Measurements from ENCODE around the gene CALML3.
"Not testable (repeated sequence)": the region's sequence is repeated elsewhere in the genome, so short reads cannot be mapped to it uniquely, and the experiment has no call there.

Gene CALML3

GRCh38 chr10:5559022-5559421, 34.3 kb downstream of the CALML3 start:
- not testable (repeated sequence) for DNase-seq

DNA sequence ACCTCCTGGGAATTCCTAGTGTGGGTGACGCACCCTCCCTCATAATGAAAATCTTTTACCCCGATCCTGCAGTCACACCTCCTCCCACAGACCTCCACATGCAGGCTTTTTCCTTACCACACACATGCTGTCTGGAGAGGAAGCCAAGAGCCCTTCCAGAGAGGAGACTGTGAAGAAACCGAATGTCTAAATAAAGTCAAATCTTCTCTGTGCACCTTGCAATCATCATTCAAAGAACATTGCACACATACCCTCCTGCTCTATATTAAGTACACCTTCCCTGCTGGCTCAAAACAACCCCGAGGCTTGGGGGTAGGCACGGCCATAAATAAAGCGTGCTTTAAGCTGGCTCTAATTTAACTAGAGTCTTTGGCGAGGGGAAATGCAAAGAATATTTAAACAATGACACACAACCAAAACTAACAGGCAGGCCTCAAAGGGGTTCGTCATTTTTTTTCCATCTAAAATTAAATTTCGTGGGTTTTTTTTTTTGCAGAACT, 34.9 kb downstream of the CALML3 start:
- DNase-seq, result no peak

- no peak for DNase-seq
Measured at GRCh38 chr10:5560142-5560816, 35.5 kb downstream of the CALML3 start.

DNA sequence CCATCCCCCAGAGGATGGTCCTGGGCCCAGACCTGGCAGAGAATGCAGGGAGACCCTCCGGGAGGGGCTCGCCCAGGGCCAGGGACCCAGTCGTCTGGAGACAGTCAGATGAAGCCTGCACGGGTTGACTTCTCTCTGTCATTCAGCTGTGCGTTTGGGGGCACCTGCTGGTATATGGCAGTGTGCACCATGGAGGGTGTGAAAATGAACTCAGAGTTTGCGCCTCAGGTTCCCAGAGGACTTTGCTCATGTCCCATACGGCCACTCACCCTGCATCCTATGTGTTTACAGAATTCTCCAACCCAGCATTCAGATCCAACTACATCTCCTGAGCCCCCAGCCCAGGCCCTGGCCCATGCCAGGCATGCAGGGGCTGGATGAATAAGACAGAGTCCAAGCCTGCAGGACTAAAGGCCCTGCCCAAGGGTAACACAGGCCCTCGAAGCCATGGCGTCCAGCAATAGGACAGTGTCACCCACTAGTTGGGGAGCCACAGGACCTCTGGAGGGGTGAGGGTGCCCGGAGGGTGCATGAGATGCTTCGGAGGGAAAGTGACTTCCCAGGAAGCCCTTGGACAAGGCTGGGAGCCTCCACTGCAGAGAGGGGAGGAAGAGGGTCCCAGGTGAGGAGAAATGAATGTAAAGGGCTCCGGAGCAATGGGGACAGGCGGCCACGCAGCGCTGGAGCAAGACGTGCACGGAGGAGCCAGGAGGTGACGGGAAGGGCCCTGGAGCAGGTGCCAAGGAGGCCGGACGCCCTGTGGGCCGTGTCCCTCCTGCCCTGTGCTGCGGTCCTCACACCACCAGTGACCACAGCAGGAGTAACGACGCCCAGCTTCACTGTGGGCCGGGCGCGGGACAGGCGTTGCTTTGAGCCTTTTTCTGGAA, 36.3 kb downstream of the CALML3 start:
- DNase-seq, result no peak

DNA sequence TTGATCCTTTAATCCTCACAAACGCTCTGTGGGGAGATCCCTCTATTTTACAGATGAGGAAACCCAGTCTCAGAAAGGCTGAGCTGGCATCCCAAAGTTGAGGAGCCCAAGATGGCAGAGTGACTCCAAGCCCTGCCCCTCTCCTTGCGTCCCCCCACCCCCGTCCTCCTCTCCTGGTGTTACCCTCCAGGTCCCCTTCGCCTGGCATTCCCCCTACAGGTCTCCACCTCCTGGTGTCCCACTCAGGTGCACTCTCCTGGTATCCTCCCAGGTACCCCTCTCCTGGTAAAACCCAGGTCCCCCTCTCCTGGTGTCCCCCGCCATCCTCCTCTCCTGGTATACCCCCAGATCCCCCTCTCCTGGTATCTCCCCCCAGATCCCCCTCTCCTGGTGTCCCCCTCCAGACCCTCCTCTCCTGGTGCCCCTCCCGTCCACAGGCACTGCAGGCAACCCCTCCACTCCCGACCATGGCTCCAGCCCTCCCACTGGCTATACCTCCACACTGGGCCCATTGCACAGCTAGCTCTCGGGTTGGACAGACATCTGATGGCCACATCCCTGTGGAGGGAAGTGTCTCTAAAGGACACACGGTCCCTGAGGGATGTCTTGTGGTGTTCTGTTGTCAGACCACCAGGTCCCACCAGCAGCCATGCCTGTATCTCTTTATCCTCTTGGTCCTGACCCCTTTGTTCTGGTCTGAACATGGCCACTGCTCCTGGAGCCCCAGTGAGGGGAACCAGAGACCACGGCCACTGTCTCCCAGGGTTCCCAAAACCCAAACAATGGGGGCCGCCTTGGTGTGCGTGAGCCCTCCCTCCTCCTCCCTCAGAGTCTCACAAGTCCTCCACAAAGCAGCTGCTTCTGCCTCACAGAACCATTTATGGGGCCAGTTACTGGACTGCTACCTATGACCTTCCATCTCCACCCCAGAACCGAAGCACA, 37.2 kb downstream of the CALML3 start:
- DNase-seq, result no peak

GRCh38 chr10:5563321-5563961, 38.7 kb downstream of the CALML3 start:
- DNase-seq, result no peak

DNA sequence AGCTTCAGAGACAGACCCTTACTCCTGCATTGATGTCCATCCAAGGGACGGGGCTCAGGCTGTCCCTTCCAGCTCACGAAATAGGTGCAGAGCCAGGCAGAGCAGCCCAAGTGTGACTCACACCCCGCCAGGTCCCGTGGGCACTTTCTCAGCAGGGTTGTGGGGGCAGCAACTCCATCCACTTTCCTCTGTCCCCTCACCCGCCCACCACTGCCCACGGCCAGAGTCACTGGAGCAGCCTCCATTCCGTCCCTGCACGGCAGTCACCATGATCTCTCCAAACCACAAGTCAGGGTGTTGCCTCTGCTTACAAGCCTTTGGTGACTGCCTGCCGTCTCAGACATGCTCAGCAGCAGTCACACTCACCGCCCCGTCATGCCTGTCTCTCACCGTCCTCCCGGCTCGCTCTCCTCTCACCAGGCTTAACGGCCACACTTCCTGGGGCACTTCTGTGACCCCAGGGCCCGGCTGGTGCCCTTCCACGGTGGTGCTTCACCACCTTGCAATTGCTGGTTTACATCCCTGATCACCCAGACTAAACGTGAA, 39.3 kb downstream of the CALML3 start:
- no peak for DNase-seq

DNA sequence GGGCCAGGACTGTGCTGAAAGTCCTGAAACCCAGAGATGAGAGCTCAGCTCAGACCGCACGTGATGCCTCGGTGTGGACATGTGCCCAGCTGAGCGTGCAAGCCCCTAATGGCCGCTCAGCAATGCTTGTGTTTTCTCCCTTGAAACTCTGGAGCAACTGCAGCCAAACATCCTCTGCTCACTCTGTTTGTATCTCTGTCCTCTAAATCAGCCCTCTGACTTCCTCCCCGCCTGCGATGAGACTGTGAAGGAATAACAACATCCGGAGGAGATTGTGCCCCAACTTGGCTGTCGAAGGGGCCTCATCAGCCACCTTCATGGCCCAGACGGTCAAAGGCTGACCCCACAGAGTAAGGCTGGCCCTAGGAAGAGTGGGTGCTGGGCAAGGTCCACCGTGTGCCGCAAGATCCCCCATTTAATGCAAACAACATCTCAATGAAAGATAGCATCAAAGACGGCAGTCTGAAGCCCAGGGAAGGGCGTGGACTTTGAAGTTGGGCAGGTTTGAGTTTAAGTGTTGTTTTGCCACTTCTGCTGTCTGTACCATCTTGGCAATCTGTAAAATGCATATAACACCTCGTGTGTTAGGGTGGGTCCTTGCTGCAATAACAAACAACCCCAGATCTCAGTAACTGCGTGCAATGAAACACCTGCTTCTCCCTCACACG, 39.9 kb downstream of the CALML3 start:
- DNase-seq, result no peak

- DNase-seq, result no peak
Measured at GRCh38 chr10:5565205-5565545, 40.4 kb downstream of the CALML3 start.

GRCh38 chr10:5565671-5566581, 41.2 kb downstream of the CALML3 start:
- no peak for DNase-seq

DNA sequence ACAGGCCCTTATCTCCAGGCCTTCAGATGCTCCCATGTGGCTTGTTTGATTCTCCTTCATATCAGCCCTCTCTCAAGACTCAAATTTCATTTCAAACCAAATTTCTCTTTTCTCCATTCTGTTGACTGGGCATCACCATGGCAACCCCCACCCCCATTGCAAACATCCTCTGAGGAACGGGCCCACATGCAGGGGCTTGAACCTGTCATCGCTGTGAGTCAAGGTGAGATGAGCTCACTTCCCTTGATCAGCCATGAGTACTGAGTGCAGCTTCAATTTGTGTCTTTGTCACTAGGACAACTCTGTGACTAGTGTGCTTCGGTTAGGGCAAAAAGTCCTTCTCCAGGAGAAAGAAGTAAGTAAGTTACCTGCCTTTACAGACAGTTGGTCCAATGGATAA, 41.9 kb downstream of the CALML3 start:
- peak; percentile 68 for DNase-seq

- no peak for DNase-seq
Measured at GRCh38 chr10:5567477-5567876, 42.7 kb downstream of the CALML3 start.

DNA sequence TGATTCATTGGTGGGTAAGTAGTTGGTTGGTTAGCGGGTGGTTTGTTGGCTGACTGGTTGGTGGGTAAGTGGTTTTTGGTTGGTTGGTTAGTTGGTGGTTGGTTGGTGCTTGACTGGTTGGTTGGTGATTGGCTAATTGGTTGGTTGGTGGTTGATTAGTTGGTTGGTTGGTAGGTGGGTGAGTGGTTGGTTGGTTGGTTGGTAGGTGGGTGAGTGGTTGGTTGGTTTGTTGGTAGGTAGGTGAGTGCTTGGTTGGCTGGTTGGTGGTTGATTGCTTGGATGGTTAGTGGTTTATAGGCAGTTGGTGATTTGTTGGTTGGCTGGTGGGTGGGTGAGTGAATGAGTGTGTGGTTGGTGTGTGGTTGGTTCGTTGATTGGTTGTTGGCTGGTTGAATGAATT, 44.2 kb downstream of the CALML3 start:
- no peak for DNase-seq

GRCh38 chr10:5569568-5569967, 44.8 kb downstream of the CALML3 start:
- no peak for DNase-seq

DNA sequence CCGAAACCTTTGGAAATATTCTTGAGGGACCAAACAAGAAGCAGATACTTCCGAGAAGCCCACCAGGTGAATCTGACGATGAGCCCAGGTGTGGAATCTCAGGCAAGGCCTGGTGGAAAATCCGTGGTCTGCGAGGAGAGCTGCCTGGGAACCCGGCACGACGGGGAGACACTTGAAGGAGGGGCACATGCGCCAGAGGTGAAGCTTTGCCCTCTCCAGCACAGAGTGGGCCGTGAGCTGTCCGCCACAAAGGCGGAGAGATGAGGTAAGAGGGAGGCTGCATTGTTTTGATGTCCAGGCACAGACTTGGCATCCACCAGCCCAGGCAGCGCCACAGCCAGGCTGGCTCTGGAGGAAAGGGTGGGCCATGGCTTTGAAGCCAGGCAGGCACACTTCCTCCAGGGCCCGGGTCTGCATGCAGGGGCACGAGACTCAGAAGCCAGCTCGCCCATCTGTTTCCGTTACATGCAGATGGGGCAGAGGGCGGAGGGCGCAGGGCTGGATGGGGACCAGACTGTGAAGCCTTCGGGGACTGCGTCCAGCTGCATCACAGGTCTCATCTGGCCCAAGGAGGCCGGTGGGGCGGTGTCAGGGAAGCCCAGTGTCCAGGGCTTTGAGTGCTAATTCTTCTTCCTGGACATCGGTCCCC, 45.4 kb downstream of the CALML3 start:
- DNase-seq, result no peak

DNA sequence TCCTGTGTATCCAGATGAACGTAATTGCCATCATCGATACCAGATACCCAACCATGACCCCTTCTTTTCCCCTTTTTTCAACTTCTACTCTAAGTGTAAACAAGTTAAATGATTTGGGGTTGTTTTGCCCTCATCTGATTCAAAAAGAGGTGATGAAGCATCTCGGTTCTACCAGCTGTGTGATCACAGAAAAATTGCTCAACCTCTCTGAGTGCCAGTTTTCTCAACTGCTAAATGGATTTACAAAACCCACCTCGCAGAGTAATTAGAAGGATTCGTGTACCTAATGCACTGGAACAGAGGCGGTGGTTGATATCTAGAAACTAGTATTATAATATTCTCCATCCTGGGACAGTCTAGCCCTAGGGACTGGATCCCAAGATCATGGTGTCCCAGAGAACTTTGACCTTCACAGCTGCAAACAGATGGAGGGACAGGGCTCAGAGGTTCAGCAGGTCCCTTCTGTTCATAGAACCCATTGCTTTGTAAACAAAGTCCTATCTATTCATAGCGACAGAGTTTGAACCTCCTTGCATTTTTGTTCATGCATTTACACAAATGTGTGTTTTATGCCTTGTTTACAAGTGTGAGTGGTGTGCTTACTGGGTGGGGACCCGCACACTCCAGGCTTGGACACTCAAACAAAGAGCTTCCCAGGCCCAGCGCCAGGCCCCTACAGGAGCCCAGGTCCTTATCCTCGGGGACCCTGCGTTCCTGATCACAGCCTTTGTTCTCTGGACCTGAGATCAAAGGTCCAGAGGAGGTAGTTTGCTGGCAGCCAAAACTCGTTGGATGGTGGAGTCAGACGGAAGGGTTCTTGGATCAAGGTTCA, 46.4 kb downstream of the CALML3 start:
- peak; percentile 37 for DNase-seq

DNA sequence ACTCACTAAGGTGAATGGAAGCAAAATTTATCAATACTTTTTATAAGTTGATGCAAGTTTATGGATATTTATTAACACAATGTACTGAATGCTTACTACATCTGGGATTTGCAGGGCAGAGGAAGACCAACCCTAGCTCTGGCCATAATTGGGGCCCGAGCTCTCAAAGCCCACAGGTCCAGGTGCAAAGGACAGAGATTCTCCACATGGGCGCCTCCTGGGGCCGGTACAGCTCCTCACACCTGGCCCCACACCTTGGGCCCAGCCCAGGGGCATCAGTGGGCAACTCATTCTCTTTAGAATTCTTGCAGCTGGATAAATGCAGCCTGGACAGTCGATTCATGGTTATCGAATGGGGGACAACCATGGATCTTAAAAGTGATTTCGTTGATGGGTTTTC, 47.1 kb downstream of the CALML3 start:
- no peak for DNase-seq

DNA sequence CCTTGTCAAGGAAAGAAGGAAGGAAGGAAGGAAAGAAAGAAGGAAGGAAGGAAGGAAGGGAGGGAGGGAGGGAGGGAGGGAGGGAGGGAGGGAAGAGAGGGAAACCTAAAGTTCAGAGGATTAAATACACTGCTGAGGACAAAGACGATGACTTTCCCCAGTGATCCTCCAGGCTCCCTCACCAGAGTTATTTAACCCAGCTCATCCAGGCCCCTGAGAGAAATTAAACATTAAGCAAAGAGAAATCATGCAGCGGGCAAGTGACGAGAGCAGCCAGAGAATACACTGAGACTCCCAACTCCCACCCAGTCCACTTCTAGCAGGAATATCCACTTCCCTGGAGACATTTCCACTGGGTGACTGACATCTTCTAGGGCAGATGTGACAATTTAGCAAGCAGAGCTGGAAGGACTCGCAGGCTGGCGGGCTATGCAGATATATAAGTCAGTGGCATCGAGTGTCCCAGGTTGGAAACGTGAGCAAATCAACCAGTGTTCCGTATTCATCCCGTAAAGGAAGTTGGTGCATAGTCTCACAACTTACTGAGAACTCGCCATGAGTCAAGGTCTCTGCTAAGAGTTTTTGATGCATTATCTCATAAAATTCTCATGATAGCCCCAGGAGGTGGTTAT, 48.7 kb downstream of the CALML3 start:
- no peak for DNase-seq
